Stimulated activated CD4-positive, alpha-beta T cell treated with anti-CD3 and anti-CD28 coated beads, Interleukin-15, amount 100 ng/mL, for 24 hours (primary cell): Measurements from ENCODE around the gene TOR2A.
A peak's percentile ranks its signal among the peaks of the same experiment; 100 is the strongest.
"Not testable (repeated sequence)": the region's sequence is repeated elsewhere in the genome, so short reads cannot be mapped to it uniquely, and the experiment has no call there.

Experiments used
- DNase-seq: peaks from one replicate; pipeline ENCODE4 v3.0.0-alpha.2; 2020

The TOR2A gene

DNA sequence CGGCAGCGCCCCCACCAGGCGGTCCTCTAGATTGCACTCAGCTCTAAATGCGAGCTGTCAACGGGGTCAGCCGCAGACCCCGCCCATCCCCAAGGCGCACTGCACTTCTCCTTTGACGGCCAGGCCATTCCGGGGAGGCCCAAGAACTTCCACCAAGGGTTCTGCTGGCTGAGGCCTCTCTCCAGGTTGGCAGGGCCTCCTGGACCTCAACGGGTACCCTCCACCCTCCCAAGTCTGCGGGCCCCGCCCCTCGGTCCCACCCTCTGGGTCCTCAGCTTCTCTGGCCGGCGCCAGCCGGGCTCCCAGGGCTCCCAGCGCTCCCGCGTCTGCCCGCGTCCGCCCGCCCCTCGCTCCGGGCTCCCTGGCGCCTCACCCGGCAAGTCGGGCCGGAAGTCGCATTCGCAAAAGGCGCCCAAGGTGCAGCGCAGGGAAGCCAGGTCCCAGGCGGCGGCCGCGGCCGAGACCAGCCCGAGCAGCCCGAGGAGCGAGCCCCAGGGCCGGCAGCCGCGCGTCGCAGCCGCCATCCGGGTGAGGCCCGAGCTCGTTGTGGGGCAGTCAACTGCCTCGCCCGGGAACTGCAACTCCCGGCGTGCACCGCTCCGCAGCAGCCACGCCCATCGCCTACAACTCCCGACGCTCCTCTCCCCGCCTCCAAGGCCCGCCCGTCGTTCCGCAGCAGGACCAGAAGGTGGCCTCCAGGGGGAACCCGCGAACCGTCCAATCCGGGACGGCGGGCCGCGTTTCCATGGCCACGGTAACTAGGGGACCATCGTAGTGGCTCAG is at the start of gene TOR2A:
TOR2A (minus strand) TSS at position 548 of the 783 bp plus-strand sequence; CDS start at position 524, 24 bp downstream.
- DNase-seq: peak; percentile 99

DNA sequence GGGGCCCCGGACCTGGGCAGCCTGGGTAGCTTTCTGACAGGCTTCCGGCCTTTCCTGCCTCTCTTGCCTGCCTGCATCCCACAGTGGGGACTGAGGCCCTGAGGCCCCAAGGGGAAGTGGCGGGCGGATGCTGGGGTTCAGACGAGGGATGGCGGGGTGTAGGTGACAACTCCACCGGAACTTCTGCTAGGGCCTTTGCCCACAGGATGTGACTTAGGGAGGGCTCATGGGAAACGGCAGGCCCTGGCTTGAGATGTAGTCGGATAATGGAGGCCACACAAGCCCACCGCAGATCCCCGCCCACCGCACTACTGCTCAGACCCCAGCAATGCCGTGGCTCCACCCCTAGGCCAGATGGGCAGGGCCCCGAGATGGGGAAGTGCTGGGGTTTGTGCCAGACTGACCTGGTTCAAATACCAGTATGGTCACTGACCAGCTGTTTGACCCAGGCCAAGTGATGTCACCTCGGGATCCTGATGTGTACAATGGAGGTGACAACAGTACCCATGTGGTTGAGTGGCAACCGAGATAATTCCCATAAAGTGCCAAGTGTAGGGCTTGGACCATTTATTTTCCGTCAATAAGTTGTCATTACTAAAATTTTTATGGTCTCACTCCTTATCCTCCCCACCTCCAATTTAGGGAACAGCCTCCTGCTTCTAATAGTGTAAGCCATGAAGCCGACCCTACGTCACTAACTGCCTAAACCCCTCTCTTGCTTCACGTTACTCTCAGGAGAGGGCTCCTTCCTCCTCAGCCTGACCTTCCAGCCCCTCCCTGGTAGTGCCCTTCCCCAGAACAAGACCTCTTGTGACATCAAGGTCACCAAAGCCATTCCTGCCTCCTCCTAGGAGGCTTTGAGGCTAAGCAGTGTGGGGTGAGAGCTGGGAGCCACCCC is 48.3 kb upstream of the TOR2A start:
- DNase-seq: peak; percentile 80

DNA sequence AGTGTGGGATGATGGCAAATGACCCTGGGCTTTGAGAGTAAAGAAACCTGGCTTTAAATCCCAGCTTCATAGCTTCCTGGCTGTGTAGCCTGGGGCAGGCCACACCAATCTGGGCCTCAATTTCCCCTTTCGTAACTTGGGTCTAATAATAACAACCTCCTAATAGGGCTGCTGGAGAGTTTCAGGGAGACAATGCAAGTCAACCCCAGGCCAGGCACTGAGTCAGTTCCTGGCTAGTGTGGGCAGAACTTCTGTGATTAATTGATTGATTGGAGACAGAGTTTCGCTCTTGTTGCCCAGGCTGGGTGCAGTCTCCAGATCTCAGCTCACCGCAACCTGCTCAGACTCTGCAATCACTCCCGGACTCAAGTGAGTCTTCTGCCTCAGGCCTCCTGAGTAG is 46.7 kb upstream of the TOR2A start:
- DNase-seq: no peak

DNA sequence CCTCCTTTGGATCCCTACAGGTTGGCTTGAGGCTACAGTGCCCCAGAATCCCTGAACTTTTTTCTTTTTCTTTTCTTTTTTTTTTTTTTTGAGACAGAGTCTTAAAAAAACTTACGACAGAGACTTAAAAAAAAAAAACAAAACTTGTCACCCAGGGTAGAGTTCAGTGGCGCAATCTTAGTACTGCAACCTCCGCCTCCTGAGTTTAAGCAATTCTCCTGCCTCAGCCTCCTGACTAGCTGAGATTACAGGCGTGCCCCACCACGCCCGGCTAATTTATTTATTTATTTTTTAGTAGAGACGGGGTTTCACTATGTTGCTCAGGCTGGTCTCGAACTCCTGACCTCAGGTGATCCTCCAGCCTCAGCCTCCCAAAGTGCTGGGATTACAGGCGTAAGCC is 45.8 kb upstream of the TOR2A start:
- not testable (repeated sequence) for DNase-seq

DNA sequence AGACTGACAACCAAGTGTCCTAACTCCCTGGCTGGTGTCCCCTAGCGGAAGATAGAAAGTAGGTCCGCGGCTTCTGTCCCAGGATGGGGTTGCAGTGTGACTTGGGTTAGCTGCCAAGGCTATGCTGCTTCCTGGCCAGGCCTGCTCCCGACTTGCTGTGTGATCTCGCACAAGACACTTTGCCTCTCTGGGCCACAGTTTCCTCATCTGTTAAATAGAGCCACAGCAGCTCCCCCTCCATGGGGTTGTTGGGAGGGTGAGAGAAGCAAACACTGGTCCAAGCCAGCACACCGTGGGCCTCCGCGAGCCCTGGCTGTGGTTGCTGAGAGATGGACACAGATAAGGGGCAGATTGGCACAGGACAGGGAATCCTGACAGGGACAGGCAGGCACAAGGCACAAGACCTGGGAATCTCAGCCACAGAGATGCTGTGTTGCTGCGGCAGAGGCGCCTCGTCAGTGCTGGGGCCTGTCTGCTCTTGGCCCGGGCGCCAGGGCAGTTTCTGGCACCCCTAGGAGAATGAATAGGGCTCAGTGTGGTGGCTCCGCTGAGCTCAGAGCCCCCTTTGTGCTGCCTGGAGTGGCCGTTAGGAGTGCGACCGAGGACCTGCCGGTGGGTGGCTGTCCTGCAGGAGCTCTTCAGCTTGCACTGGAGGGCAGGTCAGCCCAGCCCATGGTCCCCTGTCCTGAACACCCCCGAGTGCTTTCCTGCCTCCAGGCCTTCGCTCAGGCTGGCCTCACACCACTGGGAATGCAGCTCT is 45.2 kb upstream of the TOR2A start:
- no peak for DNase-seq

DNA sequence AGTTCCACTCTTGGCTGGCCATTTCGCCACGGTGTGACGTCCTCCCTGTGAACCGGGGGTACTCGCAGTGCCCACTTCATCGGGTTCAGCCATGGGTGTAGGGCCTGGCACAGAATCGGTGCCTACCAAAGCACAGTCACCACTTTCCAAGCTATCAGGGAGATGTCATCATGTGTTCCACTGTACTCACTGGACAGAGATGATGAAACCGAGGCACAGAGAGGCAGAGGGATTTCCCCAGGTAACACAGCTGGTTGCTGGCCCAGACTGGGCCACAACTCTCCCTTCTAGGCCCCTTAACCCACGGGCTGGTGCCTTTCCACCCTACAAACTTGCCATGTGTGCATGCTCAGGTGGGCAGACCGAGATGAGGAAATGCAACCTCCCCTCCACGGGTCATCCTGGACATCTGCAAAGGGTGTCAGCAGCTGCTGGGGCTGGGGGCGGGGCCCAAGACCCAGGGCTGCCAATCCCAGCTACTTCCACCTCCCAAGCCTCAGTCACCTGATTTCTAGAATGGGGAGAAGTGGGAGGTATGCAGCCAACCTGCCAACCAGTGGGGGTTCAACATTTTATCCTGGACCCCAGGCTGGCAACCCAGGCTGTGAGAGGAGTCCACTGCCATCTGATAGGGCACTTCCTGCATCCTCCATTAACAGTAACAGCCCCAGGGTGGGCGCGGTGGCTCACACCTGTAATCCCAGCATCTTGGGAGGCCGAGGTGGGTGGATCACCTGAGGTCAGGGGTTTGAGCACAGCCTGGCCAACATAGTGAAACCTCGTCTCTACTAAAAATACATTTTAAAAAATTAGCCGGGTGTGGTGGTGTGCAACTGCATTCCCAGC is 44.3 kb upstream of the TOR2A start:
- peak; percentile 76 for DNase-seq

DNA sequence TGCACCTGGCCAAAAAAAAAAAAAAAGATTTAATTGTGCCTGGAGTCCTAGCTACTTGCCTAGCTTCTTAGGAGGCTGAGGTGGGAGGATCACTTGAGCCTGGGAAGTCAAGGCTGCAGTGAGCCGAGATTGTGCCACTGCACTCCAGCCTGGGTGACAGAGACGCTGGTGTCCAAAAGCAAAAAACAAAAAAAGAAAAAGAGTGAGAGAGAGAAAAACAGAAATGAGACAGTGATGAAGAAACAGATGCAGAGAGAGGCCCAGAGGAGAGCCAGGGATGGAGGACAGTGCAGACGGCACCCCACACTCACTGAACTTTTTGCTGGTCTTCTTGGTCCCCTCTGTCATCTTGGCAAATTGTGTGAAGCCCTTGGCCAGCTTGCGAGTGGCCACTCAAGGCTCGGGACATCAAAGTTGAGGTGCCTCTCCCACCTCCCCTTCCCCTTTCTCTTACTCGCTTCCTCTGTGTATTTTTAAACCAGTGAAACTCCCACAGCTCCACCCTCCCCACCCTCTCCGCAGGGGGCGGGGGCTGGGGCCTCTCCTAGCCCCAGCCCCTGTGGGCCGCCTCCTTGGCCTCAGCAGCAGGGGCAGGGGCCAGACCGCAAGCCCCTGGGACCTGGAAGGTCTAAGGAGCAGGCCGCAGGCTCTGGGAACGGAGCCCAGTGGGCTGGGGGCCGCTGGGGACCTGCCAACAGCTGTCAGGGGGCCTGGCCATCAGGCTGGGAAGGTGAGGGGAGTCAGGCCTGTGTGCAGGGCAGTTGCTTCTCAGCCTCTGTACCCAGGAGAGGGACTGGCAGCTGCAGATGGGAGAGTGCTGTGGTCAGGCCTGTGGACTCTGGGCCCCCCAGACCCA is 43.4 kb upstream of the TOR2A start, which contains the start of gene SH2D3C:
SH2D3C (minus strand) TSS at position 387 of the 856 bp plus-strand sequence; CDS start at position 348, 39 bp downstream.
- DNase-seq: peak; percentile 65

DNA sequence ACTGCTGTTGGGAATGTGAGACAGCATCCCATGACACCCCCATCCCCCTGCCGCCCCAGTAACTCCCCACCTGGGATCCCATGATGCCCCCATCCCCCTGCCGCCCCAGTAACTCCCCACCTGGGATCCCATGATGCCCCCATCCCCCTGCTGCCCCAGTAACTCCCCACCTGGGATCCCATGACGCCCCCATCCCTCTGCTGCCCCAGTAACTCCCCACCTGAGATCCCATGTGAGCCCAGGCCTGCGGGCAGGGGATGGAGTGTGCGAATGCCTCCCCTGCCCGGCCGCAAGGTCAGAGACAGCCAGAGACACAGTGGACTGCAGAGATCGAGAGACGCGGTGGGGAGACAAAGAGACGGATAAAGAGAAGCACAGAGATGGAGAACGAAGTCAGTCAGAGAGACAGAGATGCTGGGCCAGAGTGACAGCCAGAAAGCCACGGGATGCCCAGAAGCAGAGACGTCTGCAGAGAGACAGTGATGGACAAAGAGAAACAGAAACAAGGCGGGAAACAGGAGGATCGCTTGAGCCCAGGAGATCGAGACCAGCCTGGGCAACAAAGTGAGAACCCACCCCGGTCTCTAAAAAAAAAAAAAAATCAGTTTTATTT is 42.4 kb upstream of the TOR2A start:
- DNase-seq: no peak

DNA sequence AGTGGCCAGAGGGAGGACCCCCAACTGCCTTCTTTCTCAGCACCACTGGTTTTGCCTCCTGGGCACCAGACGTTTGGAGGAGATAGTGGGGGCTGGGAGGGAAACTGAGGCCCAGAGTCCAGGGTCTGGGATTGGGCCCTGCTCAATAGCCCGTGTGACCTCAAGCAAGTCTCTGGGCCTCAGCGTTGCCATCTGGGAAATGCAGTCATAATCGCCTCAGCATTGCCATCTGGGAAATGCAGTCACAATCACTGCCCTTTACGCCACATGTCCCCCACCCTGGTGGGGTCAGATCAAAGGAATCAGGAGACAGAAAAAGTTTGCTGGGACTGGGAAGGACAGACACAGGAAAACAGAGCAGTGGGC is 41.8 kb upstream of the TOR2A start:
- peak; percentile 32 for DNase-seq

DNA sequence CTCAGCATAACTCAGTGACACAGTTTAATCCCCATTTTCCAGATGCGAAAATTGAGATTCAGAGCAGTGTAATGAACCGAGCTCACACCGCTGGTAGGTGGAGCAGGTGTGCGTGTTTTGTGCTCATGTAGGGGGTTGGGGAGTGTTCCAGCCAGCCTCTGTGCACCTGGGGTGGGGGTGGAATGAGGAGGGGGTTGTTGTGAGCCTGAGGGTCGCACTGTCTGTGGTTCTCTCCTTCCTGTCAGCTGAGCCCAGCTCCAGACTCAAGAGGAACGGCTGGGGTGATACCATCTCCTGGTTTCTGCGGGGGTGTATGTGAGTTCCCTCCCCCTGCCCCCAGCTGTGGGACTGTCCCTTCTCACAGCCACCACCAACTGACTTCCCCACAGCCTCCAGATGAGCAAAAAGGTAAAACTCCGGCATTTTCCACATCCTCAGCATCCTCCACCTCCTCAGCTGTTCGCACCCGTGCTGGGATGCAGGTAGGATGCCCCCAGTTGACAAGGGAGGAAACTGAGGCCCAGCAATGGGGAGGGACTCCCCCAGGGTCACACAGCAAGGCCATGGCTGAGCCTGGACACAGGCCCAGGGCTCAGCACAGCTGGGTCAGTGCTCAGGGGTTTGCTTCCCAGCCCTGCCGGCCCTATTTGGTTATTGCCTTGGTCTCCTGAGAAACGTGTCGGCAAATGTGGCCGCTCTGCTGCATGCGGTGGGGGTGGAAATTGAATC is 41.3 kb upstream of the TOR2A start:
- DNase-seq: peak; percentile 84

DNA sequence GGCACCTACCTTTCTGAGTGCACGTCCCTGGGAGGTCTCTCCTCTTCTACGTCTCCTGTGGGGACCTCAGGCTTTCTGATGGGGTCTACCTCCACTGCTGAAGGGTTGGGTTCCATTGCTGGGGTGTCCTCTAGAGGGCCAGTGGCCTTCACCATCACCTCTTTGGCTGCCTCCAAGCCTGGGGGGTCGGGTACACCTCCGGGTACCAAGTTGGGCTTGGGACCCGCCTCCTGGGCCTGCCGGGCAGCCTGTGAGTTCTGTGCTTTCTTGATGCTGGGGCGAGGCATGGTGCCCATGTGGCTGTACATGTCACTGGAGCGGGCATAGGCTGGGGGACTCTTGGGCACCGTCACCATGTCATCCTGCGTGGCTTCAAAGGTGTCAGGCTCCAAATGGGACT is 38.9 kb upstream of the TOR2A start:
- no peak for DNase-seq

DNA sequence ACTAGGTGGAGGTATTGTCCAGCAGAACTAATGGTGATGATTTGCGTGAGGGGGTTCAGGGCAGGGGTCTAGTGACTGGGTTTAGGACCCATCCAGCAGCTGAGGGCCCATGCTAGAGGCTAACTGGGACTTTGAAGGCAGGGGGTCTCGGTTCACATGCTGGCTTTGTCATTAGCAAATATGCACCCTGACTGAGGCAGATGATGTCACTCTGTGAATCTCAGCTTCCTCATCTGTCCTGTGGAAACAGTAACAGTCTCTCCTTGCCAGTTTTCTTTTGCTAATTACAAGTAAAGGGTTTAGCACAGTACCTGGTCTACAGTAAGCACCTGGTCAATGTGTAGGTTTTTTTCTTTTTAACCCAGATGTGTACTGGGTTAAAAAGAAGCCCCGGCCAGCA is 38.2 kb upstream of the TOR2A start:
- DNase-seq: no peak

DNA sequence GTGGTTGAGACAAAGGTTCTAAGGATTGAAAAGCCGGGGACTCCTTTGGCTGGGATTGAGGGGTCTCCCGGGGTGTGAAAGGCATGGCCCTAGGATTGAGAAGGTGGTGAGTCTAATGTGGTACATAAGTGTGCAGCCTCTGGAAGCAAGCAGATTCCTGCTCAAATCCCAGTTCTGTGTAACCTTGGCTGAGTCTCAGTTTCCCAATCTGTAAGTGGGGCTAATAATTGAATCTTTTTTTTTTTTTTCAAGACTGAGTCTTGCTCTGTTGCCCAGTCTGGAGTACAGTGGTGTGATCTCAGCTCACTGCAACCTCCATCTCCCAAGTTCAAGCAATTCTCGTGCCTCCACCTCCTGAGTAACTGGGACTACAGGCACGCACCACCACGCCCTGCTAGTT is 37.5 kb upstream of the TOR2A start:
- no peak for DNase-seq

DNA sequence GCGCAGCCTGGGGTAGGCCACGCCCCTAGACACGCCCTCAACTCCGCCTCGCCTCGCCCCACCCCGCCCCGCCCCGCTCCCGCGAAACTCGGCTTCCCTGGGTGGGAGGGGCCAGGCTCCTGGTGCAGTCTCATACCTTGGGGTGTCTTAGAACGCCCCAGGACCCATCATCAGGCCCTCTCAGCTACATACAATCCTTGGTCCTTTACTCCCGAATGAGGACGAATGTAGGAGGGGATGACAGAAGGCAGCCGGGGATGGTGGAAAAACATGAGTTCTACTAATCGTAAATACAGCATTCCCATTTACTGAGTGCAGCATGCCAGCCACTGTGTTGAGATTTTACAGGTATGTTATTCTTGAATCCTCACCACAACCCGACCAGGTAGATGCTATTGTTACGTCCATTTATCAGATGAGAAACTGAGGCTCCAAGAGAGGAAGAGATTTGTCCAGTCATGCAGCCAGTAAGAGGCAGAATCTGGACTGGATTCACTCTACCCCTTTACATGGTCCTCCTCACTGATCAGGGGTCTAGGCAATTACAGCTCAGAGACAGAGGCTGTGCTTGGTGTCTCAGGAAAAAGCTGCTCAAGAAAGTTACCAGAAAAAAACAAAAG is 36.6 kb upstream of the TOR2A start:
- no peak for DNase-seq

DNA sequence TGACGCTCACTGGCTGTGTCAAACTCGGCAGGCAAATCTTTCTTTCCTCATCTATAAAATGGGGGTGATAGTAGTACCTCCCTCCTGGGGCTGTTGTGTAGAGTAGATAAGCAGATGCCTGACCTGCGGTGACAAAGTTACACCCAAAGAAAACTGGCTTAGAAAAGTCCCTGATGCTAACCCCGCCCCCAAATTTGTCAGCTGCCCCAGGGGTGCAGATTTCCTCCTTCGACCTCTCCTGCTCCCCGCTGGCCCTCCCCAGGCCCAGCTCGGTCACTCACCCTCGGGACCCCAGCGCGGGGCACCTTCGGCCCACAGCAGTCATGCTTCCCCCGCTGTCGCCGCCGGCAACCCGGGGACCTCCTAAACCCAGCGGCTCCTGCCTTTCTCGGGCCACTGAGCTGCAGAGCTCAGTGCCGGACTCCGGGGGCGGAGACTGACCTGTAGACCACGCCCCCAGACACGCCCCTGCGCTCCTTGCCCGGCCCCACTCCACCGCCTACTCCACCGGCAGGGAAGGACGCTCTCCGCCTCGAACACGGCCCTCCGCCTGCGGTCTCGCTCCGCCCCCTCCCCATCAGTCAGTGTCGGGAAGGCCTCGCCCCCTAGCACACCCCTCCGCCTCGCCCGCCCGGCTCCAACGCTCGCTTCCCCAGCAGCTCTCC is 35.9 kb upstream of the TOR2A start:
- peak; percentile 99 for DNase-seq

DNA sequence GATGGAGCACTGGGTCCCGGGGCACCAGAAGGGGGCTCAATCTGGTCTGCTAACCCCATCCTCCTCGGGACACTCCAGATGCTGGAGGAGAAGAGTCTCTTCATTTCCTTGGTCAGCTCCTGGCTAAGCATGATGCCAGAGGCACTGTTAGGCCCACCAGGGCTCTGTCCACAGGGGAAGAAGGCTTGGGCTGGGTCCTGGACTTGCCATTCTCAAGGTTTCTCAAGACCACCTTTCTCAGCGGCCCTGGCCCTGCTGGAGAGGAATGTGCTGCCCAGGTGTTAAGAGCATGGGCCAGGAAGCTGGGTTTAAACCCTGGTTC is 35.5 kb upstream of the TOR2A start:
- DNase-seq: no peak

DNA sequence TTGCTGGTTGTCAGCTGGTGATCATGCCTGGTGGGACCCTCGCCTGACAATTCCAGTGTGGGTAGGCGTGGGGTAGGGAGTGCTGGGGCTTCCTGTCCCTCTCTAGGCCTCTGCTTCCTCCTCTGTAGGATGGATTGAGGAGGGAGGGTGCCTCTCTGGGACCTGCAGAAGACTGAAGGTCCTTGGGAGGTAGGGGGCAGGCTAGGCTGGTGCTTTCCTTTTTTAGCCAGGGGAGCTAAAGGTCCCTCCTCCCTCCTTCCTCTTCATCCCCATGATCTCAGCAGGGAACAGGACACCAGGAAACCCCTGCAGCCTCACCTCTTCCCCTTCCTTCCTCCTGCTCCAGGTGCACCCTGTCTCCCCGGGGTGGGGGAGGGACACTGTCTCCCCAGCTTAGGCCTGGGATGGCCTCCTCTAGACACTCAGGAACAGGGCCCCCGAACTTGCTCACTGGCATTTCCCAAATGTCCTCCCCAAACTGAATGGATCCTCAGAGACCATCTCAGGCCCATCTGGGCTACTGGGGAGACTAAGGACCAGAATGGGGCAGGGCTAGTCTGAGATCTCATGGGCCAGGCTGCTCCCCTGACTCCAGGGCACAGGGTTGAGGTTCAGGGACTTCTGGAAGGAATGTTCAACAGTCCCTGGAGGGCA is 35.0 kb upstream of the TOR2A start:
- no peak for DNase-seq

DNA sequence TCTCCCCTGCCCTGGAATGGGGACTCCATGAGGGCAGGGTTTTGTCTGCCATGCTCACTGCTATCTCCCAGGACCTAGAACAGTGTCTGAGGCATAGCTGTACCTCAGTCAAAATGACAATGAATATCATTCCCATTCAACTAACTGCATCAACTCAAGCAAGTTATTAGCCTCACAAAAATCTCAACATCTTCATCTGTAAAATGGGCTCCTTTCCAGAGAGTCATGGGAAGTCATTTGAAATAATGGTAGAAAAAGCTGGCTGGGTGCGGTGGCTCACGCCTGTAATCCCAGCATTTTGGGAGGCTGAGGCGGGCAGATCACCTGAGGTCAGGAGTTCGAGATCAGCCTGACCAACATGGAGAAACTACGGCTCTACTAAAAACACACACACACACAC is 34.0 kb upstream of the TOR2A start:
- no peak for DNase-seq

DNA sequence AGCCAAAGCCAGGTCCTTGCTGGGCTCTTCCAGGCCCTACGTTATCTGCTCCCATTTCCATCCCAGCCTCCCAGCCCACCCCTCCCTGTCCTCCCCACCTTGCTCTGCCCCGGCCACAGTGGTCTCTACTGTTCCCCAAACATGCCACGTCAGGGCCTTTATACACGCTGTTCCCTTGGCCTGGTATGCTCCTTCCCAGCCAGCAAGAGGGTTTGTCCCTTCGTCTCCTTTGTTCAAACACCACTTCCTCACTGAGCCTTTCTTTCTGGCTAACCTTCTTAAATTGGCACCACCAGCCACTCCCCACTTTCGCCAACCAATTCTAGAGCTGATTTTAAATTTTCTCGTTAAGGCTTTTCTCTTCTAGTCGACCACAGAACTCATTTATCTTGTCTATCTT is 33.6 kb upstream of the TOR2A start:
- no peak for DNase-seq
